ENCODE results near the gene LRRTM3.

LRRTM3 gene

DNA sequence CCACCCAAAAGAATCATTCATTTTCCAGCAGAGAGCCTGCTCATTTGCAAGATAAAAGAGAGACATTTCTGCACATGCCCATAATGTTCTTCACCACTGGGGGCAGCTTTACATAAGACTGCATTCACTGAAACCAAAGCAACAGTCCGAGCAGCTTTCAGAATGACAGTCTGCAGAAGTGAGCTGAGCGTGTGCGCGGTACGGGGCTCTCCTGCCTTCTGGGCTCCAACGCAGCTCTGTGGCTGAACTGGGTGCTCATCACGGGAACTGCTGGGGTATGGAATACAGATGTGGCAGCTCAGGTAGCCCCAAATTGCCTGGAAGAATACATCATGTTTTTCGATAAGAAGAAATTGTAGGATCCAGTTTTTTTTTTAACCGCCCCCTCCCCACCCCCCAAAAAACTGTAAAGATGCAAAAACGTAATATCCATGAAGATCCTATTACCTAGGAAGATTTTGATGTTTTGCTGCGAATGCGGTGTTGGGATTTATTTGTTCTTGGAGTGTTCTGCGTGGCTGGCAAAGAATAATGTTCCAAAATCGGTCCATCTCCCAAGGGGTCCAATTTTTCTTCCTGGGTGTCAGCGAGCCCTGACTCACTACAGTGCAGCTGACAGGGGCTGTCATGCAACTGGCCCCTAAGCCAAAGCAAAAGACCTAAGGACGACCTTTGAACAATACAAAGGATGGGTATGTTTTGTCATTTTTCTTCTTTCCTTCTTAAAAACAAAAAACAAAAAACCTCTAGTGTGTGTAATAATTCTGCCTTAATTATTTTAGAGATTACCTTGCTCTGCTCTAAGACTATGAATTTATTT is at the start of gene LRRTM3:
TSS of gene LRRTM3 (plus strand) at position 141 of the 820 bp plus-strand sequence.
- DNase-seq: peak; percentile 72

DNA sequence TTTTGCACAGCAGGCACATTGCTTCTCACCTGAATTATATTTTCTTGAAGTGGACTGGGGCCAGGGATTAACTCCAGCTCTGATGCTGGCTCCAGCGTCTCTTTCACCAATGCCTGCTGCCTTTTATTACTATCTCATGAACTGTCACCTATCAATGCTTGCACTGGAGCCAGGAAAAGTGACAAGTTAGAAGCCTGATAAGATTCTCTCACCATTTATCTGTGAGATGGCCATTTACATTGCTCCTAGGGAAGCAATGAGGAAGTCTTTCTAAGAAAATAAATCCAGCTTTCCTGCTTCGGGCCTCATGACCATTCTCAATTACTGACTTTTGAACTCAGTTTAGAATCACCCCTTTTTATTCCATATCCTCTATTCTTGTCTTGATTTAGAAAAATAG is 48.5 kb upstream of the LRRTM3 start:
- no peak for DNase-seq

DNA sequence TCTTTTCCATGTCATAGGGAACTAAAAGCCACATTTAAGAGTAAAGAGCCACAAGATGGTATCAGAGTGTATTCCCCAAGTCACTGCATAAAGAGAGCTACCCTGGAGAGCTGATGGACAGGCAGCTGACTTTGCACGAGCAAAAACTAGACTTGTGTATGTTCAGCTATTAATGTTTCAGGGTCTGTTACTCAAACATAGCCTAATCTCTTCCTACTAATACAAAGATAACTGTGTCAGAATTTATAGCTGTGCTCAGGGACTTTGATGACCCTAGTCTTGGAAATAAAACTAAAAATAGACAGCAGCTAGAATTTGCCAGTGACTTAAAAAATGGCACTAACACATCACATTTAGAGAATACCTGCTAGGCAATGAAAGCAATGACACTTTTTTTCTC is 45.5 kb upstream of the LRRTM3 start:
- no peak for DNase-seq

DNA sequence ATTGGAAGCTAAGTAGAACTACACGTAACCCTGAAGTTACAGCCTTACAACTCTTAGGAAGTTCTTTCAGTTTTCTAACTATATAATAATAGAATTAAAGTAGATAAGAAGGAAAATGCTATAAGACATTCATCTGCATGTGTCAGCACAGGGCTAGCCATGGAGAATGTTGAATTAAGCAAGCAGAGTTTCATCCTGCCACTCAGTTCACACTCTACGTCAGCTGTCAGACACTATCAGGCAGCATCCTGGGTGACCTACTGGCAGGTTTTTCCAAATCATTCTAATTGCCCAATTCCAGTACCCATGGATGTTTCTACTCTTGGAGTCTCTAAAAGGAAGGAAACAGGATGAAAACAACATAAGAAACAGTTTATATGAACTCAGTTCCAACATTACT is 45.0 kb upstream of the LRRTM3 start:
- DNase-seq: no peak

DNA sequence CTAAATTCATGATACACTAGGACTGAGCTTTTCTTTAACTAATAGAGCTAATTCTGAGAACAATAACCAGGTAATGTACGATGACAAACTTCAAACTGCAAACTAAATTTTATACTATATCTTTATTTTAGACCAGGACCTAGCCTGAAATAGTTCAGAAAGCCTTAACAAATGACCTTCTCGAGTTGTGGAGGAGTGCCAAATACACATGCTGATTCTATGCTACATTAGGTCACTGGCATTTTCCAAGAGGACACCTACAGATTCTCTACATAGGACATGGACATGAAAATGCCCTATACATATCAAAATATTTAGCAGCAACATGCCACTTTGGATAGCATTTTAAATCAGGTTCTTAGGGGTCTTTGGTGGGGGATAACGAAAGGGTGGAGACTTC is 44.0 kb upstream of the LRRTM3 start:
- no peak for DNase-seq

DNA sequence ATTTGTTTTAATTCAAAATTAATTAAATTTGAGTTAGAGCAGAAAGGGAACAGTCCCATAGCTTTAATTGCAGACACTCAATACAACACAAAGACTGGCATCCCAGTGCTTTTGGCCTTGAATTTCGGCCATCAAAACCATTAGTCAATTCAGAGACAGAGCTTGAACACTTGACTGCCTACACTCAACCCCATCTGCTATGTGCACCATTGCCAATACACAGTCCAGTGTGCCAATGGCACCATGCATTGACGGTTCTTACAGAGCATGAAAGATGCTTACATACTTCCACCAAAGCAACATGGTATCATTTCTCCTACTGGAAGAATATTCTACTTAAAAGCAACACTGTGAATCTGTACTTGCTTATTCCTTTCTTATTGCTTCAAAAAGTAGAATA is 43.6 kb upstream of the LRRTM3 start:
- no peak for DNase-seq

DNA sequence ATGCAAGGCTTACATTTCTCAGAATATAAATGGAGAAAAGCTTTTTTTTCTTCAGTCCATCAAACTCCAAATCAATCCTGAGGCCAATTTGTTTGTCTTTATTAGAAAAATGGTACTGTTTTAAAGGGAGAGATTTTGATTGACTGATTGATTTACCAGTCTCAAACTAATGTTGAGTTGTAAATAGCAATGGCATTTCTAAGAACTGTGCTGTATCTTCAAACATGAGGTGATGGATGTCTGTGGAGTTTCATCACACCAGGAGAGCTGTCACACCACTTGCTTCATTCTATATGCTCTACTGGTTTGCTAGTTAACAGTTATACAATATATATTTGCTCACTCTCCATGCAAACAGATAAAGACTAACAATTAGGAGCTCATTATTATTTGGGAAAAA is 39.0 kb upstream of the LRRTM3 start:
- DNase-seq: no peak

DNA sequence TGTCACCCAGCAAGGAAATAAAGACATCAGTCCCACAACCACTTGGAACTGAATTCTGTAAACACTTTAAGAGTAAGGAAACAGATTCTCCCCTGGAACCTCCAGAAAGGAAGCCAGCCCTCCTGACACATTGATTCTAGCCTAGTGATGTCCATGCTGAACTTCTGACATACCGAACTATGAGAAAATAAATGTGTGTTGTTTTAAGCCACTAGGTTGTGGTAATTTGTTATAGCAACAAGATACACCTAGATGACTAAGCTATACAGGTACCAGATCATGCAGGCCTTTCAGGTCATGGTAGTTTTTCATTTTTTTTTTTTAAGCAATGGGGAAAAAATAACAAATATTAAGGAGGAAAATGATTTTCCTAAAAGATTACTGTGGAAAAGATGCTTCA is 37.6 kb upstream of the LRRTM3 start:
- DNase-seq: no peak

DNA sequence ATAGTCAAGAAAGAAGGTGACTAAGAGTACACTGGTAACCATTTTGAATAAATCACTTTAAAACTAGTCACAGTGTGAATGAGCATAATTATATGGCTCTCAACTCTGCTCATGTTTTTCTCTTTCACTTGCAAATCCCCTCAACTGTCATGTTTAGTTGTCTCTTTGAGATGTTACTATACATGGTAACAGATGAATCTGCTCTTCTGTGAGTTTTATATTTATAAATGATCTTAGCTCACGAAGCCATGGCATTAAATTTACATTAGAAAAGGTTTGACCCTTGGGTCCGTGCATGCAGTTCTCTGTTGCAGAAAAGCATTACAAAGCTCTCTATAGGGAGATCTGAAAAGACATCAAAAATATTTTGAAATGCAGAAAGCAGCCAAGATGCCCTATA is 33.0 kb upstream of the LRRTM3 start:
- DNase-seq: no peak

DNA sequence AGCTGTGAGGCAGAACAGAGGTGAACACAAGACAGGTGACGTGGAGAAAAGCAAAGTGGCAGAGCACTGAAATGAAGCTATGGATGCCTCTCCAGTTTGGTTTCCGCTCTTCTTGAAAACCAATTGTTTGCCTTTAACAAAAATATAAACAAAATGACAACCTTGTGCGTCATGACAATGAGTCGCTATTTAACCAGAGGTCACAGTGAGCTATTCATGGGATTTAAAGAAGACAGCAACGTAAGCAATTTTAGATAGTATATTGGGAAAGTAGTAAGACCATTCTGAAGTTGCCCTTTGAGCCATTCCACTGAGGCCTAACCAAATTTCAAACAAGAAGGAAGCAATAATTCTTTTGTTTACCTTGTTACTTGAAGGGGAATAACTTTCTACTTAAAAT is 15.2 kb upstream of the LRRTM3 start:
- DNase-seq: no peak

DNA sequence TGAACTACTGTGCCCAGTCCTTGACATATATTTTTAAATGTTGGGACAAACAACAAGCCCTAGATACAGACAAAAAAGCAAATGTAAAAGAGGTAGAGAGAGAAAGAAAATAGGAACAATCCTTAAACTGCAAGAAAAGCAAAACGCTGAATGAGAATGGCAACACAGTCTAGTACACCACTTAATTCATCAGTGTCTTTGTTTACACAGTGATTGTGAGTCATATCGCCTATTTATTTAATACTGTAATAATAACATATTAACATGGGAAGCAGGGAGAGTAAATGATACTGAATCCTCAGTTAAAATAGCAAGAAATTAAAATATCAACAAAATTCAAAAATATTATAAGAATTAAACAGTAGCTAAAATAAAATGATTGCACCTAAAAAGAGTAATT is 9.8 kb upstream of the LRRTM3 start:
- DNase-seq: no peak

DNA sequence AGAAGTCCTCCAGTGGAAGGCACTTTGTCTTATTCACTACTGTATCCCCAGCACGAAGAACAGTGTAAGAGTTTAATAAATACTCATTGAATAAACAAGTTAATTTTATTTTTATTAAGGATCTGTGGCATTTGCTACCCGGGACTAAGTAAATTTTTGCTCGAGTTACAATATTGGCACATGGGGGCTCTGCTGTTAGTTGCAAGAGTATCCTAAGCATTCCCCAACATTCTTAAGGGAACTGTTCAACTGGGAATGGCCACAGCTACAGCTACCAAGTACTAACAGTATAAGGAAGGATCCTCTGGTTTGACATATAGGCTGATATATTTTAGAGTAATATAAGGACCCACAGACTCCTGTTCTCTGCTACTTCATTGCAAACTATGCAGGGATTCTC is 8.7 kb upstream of the LRRTM3 start:
- DNase-seq: no peak

DNA sequence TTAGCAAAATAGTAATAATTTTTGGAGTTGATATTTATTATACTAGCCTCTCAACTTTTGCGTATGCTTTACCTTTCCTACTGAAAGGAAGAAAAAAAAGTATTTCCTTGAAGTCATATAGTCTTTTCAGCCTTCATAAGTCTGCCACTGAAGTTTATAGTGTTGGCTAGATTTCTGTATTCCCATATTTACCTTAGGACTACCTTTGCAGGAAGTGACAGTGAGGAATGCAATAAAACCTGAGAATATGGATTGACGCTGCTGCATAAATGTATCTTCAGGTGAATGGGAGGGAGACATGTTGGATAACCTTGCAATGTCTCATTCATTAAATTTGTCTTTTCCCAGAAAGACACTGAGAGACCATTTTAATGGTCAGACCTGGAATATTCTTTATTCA is 6.6 kb upstream of the LRRTM3 start:
- no peak for DNase-seq

DNA sequence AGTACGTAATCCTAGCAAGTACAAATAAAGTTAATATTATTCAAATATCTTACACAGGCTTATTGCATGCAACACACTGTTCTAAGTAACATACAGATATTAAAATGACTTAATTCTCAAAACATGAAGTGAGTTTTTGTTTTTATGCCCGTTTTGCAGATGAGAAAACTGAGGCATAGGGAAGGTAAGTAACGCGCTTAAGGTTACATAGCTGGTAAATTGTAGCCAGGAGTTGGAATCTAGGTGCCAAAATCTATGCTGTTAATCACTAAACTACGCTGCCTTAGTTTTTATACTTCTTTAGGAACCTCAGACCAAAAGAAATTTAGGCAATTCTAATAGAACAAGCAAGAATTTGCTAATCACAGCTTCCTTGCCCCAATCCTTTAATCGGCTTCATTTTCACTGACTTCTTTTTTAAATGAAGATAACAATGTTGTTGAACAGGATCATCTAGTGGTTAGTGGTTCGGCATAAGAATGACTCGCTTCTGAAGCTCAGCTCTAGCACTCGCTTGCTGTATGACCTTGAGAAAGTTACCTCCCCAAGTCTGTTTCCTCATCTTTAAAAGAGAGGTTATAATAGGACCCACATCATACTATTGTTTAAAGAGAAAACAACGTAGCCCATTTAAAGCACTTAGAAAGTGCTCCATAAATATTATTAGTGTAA is 1.0 kb upstream of the LRRTM3 start:
- DNase-seq: no peak

DNA sequence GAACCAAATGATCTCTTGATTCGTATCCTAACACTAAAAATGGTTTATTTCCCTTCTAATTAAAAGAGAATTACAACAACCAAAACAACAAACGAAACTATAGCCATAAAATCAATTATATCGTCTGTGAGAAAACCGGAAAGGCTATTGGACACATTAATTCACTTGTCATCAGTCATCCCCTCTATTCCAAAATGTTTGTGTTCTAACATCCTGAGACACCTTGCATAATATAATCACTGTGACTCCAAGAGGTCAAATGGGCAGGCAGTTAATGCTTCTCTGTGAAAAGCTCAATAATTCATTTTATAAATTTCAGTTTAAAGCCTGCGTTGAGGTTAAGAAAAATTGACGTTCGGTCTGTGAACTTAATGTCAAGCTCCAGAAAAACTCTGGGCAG is 463 bp upstream of the LRRTM3 start:
- no peak for DNase-seq

DNA sequence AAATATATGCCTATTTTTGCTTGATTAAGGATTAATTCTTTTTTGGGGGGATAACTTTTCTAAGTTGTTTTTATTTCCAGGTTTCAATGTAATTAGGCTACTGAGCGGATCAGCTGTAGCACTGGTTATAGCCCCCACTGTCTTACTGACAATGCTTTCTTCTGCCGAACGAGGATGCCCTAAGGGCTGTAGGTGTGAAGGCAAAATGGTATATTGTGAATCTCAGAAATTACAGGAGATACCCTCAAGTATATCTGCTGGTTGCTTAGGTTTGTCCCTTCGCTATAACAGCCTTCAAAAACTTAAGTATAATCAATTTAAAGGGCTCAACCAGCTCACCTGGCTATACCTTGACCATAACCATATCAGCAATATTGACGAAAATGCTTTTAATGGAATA is 1.0 kb downstream of the LRRTM3 start:
- no peak for DNase-seq

DNA sequence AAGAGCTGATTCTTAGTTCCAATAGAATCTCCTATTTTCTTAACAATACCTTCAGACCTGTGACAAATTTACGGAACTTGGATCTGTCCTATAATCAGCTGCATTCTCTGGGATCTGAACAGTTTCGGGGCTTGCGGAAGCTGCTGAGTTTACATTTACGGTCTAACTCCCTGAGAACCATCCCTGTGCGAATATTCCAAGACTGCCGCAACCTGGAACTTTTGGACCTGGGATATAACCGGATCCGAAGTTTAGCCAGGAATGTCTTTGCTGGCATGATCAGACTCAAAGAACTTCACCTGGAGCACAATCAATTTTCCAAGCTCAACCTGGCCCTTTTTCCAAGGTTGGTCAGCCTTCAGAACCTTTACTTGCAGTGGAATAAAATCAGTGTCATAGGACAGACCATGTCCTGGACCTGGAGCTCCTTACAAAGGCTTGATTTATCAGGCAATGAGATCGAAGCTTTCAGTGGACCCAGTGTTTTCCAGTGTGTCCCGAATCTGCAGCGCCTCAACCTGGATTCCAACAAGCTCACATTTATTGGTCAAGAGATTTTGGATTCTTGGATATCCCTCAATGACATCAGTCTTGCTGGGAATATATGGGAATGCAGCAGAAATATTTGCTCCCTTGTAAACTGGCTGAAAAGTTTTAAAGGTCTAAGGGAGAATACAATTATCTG is 1.6 kb downstream of the LRRTM3 start:
- no peak for DNase-seq

DNA sequence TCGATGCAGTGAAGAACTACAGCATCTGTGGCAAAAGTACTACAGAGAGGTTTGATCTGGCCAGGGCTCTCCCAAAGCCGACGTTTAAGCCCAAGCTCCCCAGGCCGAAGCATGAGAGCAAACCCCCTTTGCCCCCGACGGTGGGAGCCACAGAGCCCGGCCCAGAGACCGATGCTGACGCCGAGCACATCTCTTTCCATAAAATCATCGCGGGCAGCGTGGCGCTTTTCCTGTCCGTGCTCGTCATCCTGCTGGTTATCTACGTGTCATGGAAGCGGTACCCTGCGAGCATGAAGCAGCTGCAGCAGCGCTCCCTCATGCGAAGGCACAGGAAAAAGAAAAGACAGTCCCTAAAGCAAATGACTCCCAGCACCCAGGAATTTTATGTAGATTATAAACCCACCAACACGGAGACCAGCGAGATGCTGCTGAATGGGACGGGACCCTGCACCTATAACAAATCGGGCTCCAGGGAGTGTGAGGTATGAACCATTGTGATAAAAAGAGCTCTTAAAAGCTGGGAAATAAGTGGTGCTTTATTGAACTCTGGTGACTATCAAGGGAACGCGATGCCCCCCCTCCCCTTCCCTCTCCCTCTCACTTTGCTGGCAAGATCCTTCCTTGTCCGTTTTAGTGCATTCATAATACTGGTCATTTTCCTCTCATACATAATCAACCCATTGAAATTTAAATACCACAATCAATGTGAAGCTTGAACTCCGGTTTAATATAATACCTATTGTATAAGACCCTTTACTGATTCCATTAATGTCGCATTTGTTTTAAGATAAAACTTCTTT is 2.3 kb downstream of the LRRTM3 start:
- no peak for DNase-seq

DNA sequence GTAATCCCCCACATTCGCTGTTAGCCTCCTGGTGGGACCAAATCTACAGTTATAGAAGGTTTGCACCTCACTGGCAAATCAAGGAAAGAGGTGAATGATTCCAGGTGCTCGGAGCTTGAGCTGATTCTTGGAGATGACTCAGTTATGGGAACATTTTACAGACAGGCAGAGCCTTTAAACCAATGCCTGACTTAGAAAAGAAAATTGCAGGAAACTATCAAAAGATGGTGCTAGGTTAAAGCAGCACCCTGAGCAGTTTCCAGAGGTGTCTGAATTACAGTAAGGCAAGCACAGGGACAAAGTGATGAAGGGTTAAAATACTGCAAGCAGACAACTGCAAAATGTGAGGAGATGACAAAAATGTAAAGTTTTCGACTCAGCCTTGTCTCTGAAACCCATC is 2.9 kb downstream of the LRRTM3 start:
- no peak for DNase-seq

DNA sequence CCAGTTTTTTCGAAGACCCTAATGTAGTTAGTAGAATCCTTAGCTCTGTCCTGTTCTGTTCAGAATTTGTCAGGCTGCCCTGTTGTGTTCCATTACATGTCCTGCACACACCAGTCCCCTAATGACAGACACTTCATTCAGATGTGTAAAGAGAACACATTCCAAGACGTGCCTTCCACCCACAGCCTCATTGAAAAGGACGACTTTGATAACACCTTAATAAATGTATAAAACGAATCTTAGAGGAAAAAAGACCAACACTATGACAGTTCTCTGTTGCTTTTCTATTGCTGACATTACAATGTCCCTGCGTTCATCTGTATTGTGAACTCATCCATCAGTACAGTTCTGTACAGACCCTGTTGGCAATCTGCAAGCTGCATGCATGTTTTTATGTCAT is 3.5 kb downstream of the LRRTM3 start:
- DNase-seq: no peak

DNA sequence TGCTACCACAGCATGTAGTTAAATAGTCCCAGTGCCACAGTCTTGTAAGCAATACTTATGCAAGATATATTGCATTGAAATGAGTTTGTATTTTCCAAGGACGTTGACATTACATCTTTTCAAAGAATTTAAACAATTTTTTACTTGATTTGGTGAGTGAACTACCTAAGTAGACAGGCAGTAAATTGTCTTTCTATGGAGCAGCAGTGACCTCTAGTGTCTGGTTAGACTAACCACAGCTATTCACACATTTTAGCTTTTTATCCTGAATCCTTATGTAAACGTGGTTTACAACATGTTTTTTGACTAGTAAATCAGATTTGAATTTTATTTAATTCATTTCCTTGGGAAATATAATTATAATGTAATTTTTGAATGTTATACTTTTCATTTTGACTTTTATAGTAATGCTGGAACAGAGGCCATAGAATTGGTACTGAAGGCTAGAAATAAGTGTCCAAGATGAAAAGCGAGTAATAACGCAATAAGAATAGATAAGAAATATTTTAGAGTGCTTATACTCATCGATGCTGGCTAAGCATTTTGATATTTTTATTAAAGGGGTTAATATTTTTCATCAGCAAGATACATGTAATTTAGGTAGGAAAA is 5.6 kb downstream of the LRRTM3 start:
- peak; percentile 64 for DNase-seq

DNA sequence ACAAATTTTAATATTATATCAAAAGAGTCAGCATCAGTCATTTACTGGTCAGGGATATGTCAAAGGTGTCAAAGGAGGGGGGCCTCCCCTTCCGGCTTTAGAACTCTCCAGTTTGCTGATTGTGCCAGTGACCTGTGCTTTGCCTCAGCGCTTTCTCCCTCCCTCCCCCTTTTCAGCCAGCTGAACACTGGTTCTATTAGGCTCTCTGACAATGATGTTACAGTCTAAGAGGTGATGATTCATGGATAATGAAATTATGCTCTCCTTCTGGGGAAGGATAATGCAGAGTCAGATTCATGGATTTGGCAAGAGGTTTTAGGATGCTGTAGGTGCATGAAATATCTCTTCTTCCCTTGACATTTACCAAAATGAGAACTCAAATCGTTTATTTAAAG is 6.1 kb downstream of the LRRTM3 start:
- DNase-seq: no peak

DNA sequence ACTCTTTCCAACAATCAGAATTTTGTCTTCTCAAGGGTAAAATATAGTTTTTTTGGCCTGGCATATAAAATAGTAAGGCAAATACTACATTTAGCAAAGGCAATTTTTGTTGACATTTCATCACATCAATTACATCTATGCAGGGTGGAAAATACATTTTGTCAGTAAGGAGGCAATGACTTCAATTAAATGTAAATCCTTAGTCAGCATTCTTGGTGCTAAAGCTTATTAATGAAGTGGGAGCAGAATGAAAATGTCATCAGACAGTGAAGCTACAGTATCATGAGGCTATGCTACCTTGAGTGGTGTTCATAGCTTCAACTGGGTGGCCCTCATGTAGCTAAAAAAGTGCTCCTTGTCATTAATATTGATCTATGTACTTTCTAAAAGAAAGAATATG is 8.9 kb downstream of the LRRTM3 start:
- no peak for DNase-seq

Measured in NCI-H510A treated with DMSO at 0.1 percent for 48 hours (cell line).